HepG2 (cell line): Measurements from ENCODE around the gene FAM174C. TPM values are rescaled to one million over a fixed set of nuclear protein-coding genes. Genes with fewer than 3 reads are reported as not detected.

Experiments
- ATAC-seq: fragments of 200-7000 bp; cut with Tn5 transposase; 3 replicates; pipeline ENCODE4 v1.9.1; 2020; ENCODE audit warnings: mild to moderate bottlenecking, moderate library complexity
- BruUV-seq: library from RNA; stranded (reverse); fragments of 400-500 nt; replicated peaks from 2 replicates; lab custom pipeline; 2021; lab: Mats Ljungman, UMichigan
- CTCF ChIA-PET: fragments of 300-600 bp; formaldehyde crosslinking; extraction: SDS; loops from one replicate; lab custom pipeline; 2021; ENCODE audit warnings: low total read pairs, inconsistent platforms, low intra/inter-chr PET ratio; lab: Yijun Ruan, JAX
- POLR2A ChIA-PET: fragments of 350-600 bp; sonication (Branson Sonifier 250); formaldehyde crosslinking; loops from one replicate; lab custom pipeline; 2020; ENCODE audit warnings: antibody characterized with exemption, inconsistent platforms; lab: Yijun Ruan, JAX
- DNase-seq: peaks from one replicate; pipeline ENCODE4 v3.0.0-alpha.2; 2015; ENCODE audit warnings: low spot score
- FAIRE-seq: peaks from 3 replicates; lab custom pipeline; 2011; peaks lifted over from hg19 to GRCh38; lab: Jason Lieb, UNC
- H2AFZ ChIP-seq: one replicate; pipeline ENCODE4 v1.6.1; 2011; ENCODE audit warnings: low read length, inconsistent platforms
- H3K27ac ChIP-seq: fragments of 300-600 bp; 3 replicates; pipeline ENCODE4 v1.8.0; 2011; ENCODE audit warnings: mixed run types, mild to moderate bottlenecking, mixed read lengths, low read length, inconsistent platforms; ENCODE audit not compliant: insufficient read depth; ENCODE audit errors: extremely low read length
- H3K27me3 ChIP-seq, 2 experiments: fragments of 200-600 bp in 1 of 2; 2 replicates in 1 of 2; 3 replicates in 1 of 2; pipeline versions ENCODE4 v1.6.0 to v1.8.0; 2011; ENCODE audit warnings: low read length in 2 of 2, mild to moderate bottlenecking in 2 of 2, moderate library complexity in 2 of 2, inconsistent platforms in 1 of 2; ENCODE audit not compliant: insufficient read depth in 2 of 2, control insufficient read depth in 1 of 2
- H3K36me3 ChIP-seq, 2 experiments: fragments of 200-600 bp in 1 of 2; replicated peaks in 1 of 2; 2 replicates in 1 of 2; 3 replicates in 1 of 2; pipeline versions ENCODE4 v1.5.1 to v1.8.0; 2011; ENCODE audit warnings: low read length in 2 of 2, inconsistent platforms in 1 of 2; ENCODE audit not compliant: insufficient read depth in 2 of 2, control insufficient read depth in 1 of 2
- H3K4me1 ChIP-seq: 2 replicates; pipeline ENCODE4 v1.5.1; 2012; ENCODE audit warnings: low read length, inconsistent platforms; ENCODE audit not compliant: insufficient read depth
- H3K4me2 ChIP-seq: 2 replicates; pipeline ENCODE4 v1.6.0; 2011; ENCODE audit warnings: low read depth, low read length, inconsistent platforms
- H3K4me3 ChIP-seq, 3 experiments: fragments of 200-600 bp in 1 of 3; sonication (generic), shearing (Covaris generic) in 1 of 3; replicated peaks in 1 of 3; 2 replicates each; pipeline ENCODE4 v1.5.1; 2011 to 2016; ENCODE audit warnings: low read length in 3 of 3, inconsistent platforms in 2 of 3, low read depth in 2 of 3, mild to moderate bottlenecking in 2 of 3, control low read depth in 1 of 3, mixed read lengths in 1 of 3; ENCODE audit not compliant: insufficient read depth in 1 of 3
- H3K79me2 ChIP-seq: one replicate; pipeline ENCODE4 v1.6.1; 2011; ENCODE audit warnings: low read length, inconsistent platforms; ENCODE audit not compliant: insufficient read depth
- H3K9ac ChIP-seq: 2 replicates; pipeline ENCODE4 v1.6.0; 2011; ENCODE audit warnings: mild to moderate bottlenecking, low read depth, low read length, inconsistent platforms; ENCODE audit not compliant: insufficient read depth
- H3K9me3 ChIP-seq: 2 replicates; pipeline ENCODE4 v1.5.1; 2012; ENCODE audit warnings: mild to moderate bottlenecking, low read length
- H4K20me1 ChIP-seq: 2 replicates; pipeline ENCODE4 v1.6.0; 2011; ENCODE audit warnings: inconsistent platforms, mild to moderate bottlenecking, low read length, moderate library complexity; ENCODE audit not compliant: insufficient read depth
- DRAP1 ChIP-seq: IDR thresholded peaks from 2 replicates; pipeline ENCODE4 v1.6.1; 2016; ENCODE audit warnings: missing genetic modification reagents, missing compliant biosample characterization
- HHEX ChIP-seq: IDR thresholded peaks from 2 replicates; pipeline ENCODE4 v1.6.1; 2016; ENCODE audit warnings: control low read depth
- HNRNPL ChIP-seq: fragments of 200-400 bp; formaldehyde crosslinking; IDR thresholded peaks from 2 replicates; pipeline ENCODE4 v1.6.1; 2017; ENCODE audit warnings: mild to moderate bottlenecking, low read depth, low read length
- HOXA3 ChIP-seq: sonication (generic); formaldehyde crosslinking; IDR thresholded peaks from 2 replicates; pipeline ENCODE4 v1.5.0; 2020; ENCODE audit warnings: missing genetic modification reagents
- IKZF4 ChIP-seq: sonication (generic); formaldehyde crosslinking; IDR thresholded peaks from 2 replicates; pipeline ENCODE4 v1.5.1; 2020; ENCODE audit warnings: borderline replicate concordance, mild to moderate bottlenecking, low read depth, missing genetic modification reagents; ENCODE audit errors: not compliant biosample characterization
- MAZ ChIP-seq, 2 experiments: sonication (generic) in 1 of 2; formaldehyde crosslinking in 1 of 2; IDR thresholded peaks; 2 replicates each; pipeline versions ENCODE4 v1.5.0 to v1.6.1; 2012 to 2020; ENCODE audit warnings: low read depth in 2 of 2, mild to moderate bottlenecking in 2 of 2, borderline replicate concordance in 1 of 2, improper control_type of control experiment in 1 of 2, low read length in 1 of 2, missing genetic modification reagents in 1 of 2, moderate library complexity in 1 of 2
- MXI1 ChIP-seq: IDR thresholded peaks from 3 replicates; pipeline ENCODE4 v1.6.1; 2012; ENCODE audit warnings: low read depth, low read length, inconsistent platforms, borderline replicate concordance
- POGZ ChIP-seq: sonication (generic); formaldehyde crosslinking; IDR thresholded peaks from 2 replicates; pipeline ENCODE4 v1.4.0; 2020; ENCODE audit warnings: mild to moderate bottlenecking, missing genetic modification reagents
- WGBS: methylation state at CpG from one replicate; pipeline ENCODE4 v1.1.6; 2017; ENCODE audit warnings: low lambda C conversion rate; 5-methylcytosine and 5-hydroxymethylcytosine counted together
- in situ Hi-C: cut with HindIII; loops from 2 replicates; pipeline ENCODE4 v1.10.0; 2017; ENCODE audit warnings: low pct_unique_long_range_greater_than_20kb; ENCODE audit not compliant: extremely low pct_ligation_motif_present
- intact Hi-C: fragments of 100-400 bp; cut with micrococcal nuclease; formaldehyde crosslinking; loops from one replicate; pipeline ENCODE4 v1.10.0; 2022; ENCODE audit not compliant: unreplicated experiment
- polyA plus RNA-seq, 8 experiments: library from polyadenylated mRNA; depleted of rRNA in 3 of 8; stranded (reverse) in 7 of 8; unstranded in 1 of 8; fragments of >200 nt; fragmentation: Illumina TruSeq in 4 of 8; extraction: Trizol in 4 of 8; gene quantifications; 2 replicates each; pipeline versions ENCODE4 v1.2.1 to v1.2.3, GENCODE V29; 2011 to 2016; ENCODE audit warnings: low read depth in 4 of 8, missing spikeins in 1 of 8, mixed read lengths in 1 of 8; ENCODE audit not compliant: insufficient read depth in 1 of 8
- total RNA-seq, 5 experiments: library from RNA; depleted of rRNA; stranded (reverse); fragments of >200 nt; fragmentation: Illumina TruSeq; extraction: Trizol; gene quantifications; 2 replicates each; pipeline ENCODE4 v1.2.3, GENCODE V29; 2016; ENCODE audit warnings: low read depth in 1 of 5
- TF ChIP-seq, protein P1 (sequence below): sonication (generic); formaldehyde crosslinking; IDR thresholded peaks from 2 replicates; pipeline ENCODE4 v1.4.0; 2020; ENCODE audit warnings: missing genetic modification reagents

Gene FAM174C
- total and polyA plus RNA-seq, 2 of the 13 experiments (the other 11 are each of a cell fraction or from before 2014, with no cell fraction given) = 19.5 to 31.3 TPM

DNA sequence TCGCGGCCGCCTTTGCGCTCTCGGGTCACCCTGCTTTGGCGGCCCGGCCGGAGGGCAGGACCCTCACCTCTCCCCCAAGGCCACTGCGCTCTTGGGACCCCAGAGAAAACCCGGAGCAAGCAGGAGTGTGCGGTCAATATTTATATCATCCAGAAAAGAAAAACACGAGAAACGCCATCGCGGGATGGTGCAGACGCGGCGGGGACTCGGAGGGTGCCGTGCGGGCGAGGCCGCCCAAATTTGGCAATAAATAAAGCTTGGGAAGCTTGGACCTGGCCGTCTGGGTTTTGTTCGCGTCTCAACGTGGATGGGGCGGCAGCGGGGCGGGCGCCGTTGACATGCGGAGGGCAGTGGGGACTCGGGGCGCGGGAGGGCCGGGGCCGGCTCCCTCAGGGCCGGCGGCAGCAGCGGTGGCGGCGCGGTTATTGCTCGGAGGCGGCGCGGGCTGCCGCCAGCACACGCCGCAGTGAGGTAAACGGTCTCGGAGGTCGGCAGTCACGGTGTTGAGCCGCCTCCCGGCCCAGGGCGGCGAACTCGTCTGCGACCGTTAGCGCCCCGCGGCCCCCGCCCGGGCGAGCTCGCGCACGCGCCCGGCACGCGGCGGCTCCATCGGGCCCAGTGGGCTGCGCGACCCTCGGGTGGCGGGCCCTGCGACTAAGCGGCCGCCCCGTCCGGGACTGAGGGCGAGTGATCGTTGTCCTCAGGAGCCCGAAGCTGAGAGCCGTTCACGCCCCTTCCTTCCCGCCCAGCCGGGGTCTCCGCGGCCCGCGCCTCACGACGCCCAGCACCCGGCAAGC is 47.0 kb upstream of the FAM174C start:
- no peaks in the 10 kb centered on the region for H3K27me3 ChIP-seq
- TF ChIP-seq HNRNPL (0 out of 2 replicates have a peak, but pooled peaks have one; percentile 26), MAZ (IDR thresholded peaks at IDR 0.05; ENCODE audit: borderline replicate concordance, low read depth, low read length) (no peak), MAZ (CRISPR knock-in tag; IDR thresholded peaks at IDR 0.05; ENCODE audit: low read depth) (no peak), HOXA3 (CRISPR knock-in tag) (peak; percentile 11; the same call in 1 of the 2 replicates)
- H3K36me3 ChIP-seq = peaks cover 6% of the 10 kb centered on the region in 2 experiments; a peak in 3 of 5 replicates
- intact Hi-C loops = no loop called here
- CTCF ChIA-PET = no interaction called here
- no peak overlapping the region for H3K9ac ChIP-seq
- no peak for ATAC-seq
- H3K79me2 ChIP-seq = no peaks in the 10 kb centered on the region
- H3K4me3 ChIP-seq = no peak overlapping the region
- no TSS peak for BruUV-seq
- in situ Hi-C loops = no loop called here
- no peak for FAIRE-seq
- no peak for DNase-seq
- peaks cover 24% of the 10 kb centered on the region for H3K4me1 ChIP-seq
- H3K27ac ChIP-seq = no peak overlapping the region
- H4K20me1 ChIP-seq = no peaks in the 10 kb centered on the region
- no peak overlapping the region for H3K4me2 ChIP-seq
- 98% methylated on average over 64 of the region's 100 CpGs for WGBS
- no peak overlapping the region for H2AFZ ChIP-seq
- H3K9me3 ChIP-seq = no peaks in the 10 kb centered on the region
- POLR2A ChIA-PET = no interaction called here

DNA sequence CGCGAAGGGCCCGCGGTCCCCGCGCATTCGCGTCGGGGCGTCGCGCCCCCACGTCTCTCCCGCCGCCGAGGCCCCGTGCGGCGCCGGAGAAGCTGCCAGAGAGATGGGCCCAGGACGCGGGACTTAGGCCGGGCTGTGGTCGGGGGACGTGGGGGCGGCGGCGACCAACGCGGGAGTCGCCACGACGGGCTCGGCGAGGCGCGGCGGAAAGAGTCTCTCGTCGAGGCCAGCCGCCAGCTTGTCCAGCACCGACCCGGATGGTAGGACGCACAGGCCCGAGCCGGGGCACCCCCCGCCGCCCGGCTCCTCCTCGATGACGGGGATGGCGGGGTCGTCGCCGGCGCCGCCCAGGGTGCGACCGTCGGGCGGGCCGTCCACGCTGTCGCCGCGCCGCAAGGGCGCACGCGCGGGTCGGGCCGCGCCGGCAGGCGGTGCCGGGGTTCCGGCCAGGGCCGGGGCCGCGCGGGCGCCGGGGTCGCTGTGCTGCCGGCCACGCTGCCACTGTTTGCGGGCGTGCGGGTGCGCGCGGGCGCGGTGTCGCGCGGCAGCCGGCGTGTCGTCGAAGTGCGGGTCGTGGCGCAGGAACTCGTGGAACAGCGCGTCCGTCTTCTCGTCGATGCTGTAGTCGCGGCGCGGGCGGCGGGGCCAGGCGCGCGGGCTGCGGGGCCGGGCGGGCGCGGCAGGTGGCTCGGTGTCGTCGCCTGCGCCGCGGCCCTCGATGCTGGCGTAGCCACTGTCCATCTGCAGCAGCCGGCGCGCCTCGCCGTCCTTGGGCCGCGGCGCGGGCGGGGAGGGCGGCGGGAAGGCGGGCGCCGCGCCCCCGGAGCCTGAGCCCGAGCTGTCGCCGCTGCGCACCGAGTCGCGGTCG is 46.0 kb upstream of the FAM174C start:
- H3K9me3 ChIP-seq = no peaks in the 10 kb centered on the region
- H3K4me1 ChIP-seq = peaks cover 24% of the 10 kb centered on the region
- POLR2A ChIA-PET = no interaction called here
- H3K79me2 ChIP-seq = no peaks in the 10 kb centered on the region
- no peaks in the 10 kb centered on the region for H4K20me1 ChIP-seq
- peaks cover 4 to 5% of the 10 kb centered on the region in 2 experiments; a peak in 3 of 5 replicates for H3K36me3 ChIP-seq
- no peak overlapping the region for H3K27ac ChIP-seq
- H3K9ac ChIP-seq = no peak overlapping the region
- CTCF ChIA-PET = no interaction called here
- DNase-seq (no peak), ATAC-seq (no peak), FAIRE-seq (no peak)
- H2AFZ ChIP-seq = no peak overlapping the region
- intact Hi-C loops = no loop called here
- no TSS peak for BruUV-seq
- H3K27me3 ChIP-seq = no peaks in the 10 kb centered on the region
- no peak overlapping the region for H3K4me2 ChIP-seq
- in situ Hi-C loops = no loop called here
- 99% methylated on average over 135 of the region's 158 CpGs for WGBS
- H3K4me3 ChIP-seq = no peak overlapping the region
- no peak for TF ChIP-seq HHEX (CRISPR knock-in tag)
- TF ChIP-seq, protein P1, sequence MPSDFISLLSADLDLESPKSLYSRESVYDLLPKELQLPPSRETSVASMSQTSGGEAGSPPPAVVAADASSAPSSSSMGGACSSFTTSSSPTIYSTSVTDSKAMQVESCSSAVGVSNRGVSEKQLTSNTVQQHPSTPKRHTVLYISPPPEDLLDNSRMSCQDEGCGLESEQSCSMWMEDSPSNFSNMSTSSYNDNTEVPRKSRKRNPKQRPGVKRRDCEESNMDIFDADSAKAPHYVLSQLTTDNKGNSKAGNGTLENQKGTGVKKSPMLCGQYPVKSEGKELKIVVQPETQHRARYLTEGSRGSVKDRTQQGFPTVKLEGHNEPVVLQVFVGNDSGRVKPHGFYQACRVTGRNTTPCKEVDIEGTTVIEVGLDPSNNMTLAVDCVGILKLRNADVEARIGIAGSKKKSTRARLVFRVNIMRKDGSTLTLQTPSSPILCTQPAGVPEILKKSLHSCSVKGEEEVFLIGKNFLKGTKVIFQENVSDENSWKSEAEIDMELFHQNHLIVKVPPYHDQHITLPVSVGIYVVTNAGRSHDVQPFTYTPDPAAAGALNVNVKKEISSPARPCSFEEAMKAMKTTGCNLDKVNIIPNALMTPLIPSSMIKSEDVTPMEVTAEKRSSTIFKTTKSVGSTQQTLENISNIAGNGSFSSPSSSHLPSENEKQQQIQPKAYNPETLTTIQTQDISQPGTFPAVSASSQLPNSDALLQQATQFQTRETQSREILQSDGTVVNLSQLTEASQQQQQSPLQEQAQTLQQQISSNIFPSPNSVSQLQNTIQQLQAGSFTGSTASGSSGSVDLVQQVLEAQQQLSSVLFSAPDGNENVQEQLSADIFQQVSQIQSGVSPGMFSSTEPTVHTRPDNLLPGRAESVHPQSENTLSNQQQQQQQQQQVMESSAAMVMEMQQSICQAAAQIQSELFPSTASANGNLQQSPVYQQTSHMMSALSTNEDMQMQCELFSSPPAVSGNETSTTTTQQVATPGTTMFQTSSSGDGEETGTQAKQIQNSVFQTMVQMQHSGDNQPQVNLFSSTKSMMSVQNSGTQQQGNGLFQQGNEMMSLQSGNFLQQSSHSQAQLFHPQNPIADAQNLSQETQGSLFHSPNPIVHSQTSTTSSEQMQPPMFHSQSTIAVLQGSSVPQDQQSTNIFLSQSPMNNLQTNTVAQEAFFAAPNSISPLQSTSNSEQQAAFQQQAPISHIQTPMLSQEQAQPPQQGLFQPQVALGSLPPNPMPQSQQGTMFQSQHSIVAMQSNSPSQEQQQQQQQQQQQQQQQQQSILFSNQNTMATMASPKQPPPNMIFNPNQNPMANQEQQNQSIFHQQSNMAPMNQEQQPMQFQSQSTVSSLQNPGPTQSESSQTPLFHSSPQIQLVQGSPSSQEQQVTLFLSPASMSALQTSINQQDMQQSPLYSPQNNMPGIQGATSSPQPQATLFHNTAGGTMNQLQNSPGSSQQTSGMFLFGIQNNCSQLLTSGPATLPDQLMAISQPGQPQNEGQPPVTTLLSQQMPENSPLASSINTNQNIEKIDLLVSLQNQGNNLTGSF (CRISPR knock-in tag) = no peak
- no peak for TF ChIP-seq DRAP1 (CRISPR knock-in tag)
- no peak for TF ChIP-seq MXI1
- TF ChIP-seq POGZ (CRISPR knock-in tag) = no peak
- TF ChIP-seq IKZF4 (CRISPR knock-in tag) = no peak
